HUES64 (cell line): ENCODE measurements around the gene S100Z.
"Not testable (repeated sequence)": the region's sequence is repeated elsewhere in the genome, so short reads cannot be mapped to it uniquely, and the experiment has no call there.

Experiments used
- H3K27ac ChIP-seq: 2 replicates; pipeline ENCODE4 v1.7.0; 2013; ENCODE audit warnings: low read depth, low read length, inconsistent platforms
- H3K27me3 ChIP-seq: 2 replicates; pipeline ENCODE4 v1.6.1; 2013; ENCODE audit warnings: mild to moderate bottlenecking, low read length; ENCODE audit not compliant: insufficient read depth
- H3K36me3 ChIP-seq: 2 replicates; pipeline ENCODE4 v1.6.1; 2013; ENCODE audit warnings: mild to moderate bottlenecking, low read length; ENCODE audit not compliant: insufficient read depth
- H3K4me1 ChIP-seq: 2 replicates; pipeline ENCODE4 v1.6.1; 2013; ENCODE audit warnings: mild to moderate bottlenecking, low read length, moderate library complexity; ENCODE audit not compliant: insufficient read depth
- H3K4me3 ChIP-seq: 2 replicates; pipeline ENCODE4 v1.5.1; 2013; ENCODE audit warnings: mild to moderate bottlenecking, low read length, moderate library complexity
- H3K9ac ChIP-seq: 2 replicates; pipeline ENCODE4 v1.6.1; 2013; ENCODE audit warnings: mild to moderate bottlenecking, low read depth, low read length
- H3K9me3 ChIP-seq: 2 replicates; pipeline ENCODE4 v1.6.1; 2013; ENCODE audit warnings: low read depth, low read length; ENCODE audit not compliant: insufficient read depth
- WGBS: fragments of 150-250, 120-280 bp; methylation state at CpG from one replicate; pipeline ENCODE4 v1.1.7; 2013; ENCODE audit warnings: missing lambda C conversion rate; 5-methylcytosine and 5-hydroxymethylcytosine counted together

Gene S100Z

DNA sequence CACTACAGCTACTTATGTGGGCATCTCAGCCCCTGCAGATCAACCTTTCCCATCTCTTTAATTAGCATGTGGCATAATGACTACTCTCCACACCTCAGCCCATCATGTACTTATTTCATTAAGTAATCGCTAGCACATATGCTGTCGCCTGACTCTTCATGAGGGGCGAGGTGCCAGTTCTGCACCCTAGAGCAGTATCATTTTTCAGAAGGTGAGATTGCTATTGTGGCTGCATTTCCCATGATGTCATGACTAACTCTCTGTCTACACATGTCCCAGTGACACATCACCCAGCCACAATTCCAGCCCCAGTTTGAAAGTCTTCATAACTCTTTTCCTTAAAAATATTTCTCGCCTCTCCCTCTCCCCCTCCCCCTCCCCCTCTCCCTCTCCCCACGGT lies 38.6 kb upstream of the S100Z start:
- Histone ChIP-seq H3K9me3 (peaks cover 6% of the 10 kb centered on the region), H3K27ac (no peak overlapping the region), H3K4me1 (peaks cover 31% of the 10 kb centered on the region), H3K27me3 (0 out of 2 replicates have a peak, but pooled peaks cover 2% of the 10 kb centered on the region), H3K36me3 (no peaks in the 10 kb centered on the region), H3K9ac (no peak overlapping the region), H3K4me3 (no peak overlapping the region)
- 95% methylated on average over 5 of the region's 5 CpGs for WGBS

DNA sequence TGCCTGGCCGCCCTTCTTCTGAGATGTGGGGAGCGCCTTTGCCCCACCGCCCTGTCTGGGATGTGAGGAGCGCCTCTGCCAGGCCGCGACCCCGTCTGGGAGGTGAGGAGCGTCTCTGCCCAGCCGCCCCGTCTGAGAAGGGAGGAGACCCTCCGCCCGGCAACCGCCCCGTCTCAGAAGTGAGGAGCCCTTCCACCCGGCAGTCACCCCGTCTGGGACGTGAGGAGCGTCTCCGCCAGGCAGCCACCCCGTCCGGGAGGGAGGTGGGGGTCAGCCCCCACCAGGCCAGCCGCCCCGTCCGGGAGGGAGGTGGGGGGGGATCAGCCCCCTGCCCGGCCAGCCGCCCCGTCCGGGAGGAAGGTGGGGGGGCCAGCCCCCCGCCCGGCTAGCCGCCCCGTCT lies 37.6 kb upstream of the S100Z start:
- 96% methylated on average over 28 of the region's 32 CpGs for WGBS
- H3K9me3 ChIP-seq: not testable (repeated sequence)
- H3K4me1 ChIP-seq: peaks cover 25% of the 10 kb centered on the region

DNA sequence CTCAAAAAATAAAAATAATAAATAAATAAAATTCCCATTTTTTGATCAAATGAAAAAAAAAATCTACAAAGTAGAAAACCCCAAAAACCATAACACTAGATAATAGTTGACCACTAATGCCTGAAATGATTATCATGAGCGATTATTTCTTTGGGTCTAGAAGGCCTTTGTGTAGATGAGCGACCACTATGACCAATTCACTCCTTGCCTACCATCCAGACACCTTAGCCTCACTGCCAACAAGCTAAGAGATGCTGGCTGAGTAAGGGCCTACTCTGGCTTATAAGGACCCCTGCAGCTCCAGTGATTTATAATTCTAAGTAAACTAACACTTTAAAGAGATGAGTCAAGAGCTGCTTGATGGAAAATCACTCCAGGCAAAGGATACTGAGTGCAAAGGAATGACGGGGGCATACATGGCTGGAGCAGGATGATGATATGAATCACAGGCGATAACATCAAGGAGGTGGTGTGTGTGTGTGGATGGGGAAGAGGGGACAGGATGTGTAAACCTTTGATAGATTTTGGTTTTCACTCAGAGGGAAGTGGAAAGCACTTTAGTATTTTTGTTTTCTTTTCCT lies 35.7 kb upstream of the S100Z start:
- WGBS: 93% methylated on average over 4 of the region's 4 CpGs

More for the DNA sequence above, 37.6 kb upstream of the S100Z start:
- not testable (repeated sequence) for H3K27me3 ChIP-seq, H3K4me3 ChIP-seq, H3K36me3 ChIP-seq, H3K9ac ChIP-seq, H3K27ac ChIP-seq

DNA sequence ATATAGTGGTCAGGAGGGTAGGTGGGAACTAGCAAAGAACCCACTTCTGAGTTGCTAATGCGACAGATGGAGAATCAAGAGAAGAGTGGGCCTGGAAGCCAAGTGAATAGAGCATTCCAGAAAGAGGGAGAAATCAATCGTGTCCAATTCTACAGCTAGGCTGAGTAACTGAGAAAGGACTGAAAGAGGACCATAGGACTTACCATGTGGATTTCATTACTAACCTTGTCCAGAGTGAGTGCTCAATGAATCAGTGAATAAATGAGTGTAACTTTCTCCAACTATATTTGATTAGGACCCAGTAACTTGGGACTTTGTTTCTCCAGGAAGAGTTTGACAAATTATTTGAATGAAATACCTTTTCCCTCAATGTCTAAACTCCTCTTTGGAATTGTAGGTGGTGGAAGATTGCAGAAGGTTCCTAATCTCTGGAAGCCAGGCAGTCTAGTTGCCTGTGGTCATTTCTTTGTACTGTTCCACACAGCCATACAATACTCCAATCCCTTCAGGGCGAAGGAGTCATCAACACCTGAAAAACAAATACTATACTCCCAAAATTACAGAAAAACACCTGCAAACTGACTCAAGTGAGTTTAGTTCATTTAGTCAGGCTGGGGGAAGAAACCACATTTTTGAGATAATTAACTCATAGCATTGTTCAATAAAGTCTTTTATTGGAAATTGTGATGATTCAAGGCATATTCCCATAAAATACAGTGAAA lies 33.5 kb upstream of the S100Z start:
- no peaks in the 10 kb centered on the region for H3K36me3 ChIP-seq
- no peak overlapping the region for H3K9ac ChIP-seq
- H3K27me3 ChIP-seq: peaks cover 18% of the 10 kb centered on the region
- no peak overlapping the region for H3K27ac ChIP-seq
- H3K4me3 ChIP-seq: no peak overlapping the region
- H3K4me1 ChIP-seq: peaks cover 13% of the 10 kb centered on the region
- WGBS: 97% methylated on average over 3 of the region's 3 CpGs
- H3K9me3 ChIP-seq: peaks cover under 1% of the 10 kb centered on the region

More for the DNA sequence above, 35.7 kb upstream of the S100Z start:
- peaks cover 7% of the 10 kb centered on the region; the same call in 1 of the 2 replicates for H3K27me3 ChIP-seq
- H3K27ac ChIP-seq: no peak overlapping the region
- peaks cover 12% of the 10 kb centered on the region for H3K4me1 ChIP-seq
- no peak overlapping the region for H3K9ac ChIP-seq
- H3K36me3 ChIP-seq: no peaks in the 10 kb centered on the region
- no peak overlapping the region for H3K4me3 ChIP-seq
- H3K9me3 ChIP-seq: peaks cover 6% of the 10 kb centered on the region

DNA sequence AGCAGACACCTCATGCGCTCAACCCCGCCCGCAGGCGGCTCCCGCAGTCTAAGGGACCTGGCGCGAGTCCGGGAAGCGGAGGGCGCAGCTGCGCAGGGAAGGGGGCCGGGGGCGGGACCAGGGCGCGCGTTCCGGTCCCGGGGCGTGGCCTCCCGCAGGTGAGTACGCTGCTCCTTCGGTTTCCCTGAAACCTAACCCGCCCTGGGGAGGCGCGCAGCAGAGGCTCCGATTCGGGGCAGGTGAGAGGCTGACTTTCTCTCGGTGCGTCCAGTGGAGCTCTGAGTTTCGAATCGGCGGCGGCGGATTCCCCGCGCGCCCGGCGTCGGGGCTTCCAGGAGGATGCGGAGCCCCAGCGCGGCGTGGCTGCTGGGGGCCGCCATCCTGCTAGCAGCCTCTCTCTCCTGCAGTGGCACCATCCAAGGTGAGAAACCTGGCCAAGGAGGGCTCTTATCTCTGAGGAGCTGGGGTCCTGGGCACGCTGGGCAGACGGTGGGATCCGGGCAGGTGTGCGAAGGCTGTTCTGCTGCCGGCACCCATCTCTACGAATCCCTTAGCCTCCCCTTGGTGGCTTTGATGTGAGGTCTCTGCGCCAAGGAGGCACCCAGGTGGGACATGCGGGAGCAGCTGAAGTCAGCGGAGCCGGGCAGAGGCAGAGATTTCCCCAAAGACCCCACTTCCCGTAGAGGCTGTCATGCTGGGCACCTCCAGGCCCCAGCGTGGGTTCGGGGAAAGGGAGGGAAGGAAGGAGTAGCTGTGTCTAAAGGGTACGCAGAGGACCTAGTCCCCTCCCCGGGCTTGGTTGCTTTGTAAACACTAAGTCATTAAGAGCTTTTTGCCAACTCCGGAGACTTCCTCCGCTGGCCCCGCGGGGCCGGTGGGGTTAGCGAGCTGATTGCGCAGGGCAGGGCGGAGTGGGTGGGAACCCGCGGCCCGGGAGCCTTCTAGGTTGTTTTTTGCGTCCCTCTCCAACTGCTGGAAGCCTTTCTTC lies 30.7 kb upstream of the S100Z start, which contains the start of gene F2RL1:
F2RL1 (plus strand) TSS at position 187 of the 988 bp plus-strand sequence; CDS start at position 340, 153 bp downstream.
- under 1% methylated on average over 72 of the region's 72 CpGs for WGBS
- Histone ChIP-seq H3K4me3 (peak within 1 kb of the TSS; percentile 89), H3K36me3 (no peaks in the 10 kb centered on the region), H3K9ac (peak within 1 kb of the TSS; percentile 78), H3K27me3 (peaks cover 18% of the 10 kb centered on the region), H3K4me1 (peaks cover 12% of the 10 kb centered on the region), H3K9me3 (no peaks in the 10 kb centered on the region), H3K27ac (peak within 1 kb of the TSS; percentile 80; the same call in 1 of the 2 replicates)

DNA sequence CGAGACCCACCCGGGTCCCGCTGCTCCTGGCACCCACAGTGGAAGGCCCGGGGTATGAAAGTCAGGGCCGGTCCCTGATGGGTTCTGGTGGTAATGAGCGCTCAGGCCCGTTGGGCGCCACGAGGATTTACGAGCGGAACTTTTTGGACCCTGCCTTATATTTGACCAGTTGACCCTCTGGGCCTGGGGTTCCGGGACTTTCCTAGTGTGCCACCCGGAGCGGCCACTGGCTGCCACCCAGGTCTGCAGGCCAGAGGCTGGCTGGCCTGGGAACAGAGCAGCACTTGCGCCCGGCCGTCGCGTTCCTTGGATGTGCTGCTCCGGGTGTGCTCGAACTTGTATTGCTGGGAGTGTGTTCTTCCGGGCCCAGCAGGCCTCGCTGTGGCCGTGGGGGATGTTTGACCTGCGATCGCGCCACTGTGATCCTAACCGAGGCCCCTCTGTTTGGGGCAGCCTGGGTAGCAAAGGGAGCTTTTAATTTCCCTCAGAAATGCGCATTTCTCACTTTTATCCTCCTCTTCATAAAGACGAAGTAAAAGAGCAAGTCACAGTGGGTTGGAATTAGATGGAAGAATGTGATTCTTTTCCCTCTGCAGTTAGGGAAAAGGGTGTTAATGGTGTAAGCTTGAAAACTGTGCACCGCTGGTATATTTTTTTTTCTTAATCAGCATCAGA lies 29.8 kb upstream of the S100Z start:
- Histone ChIP-seq H3K4me3 (peak overlapping the region; percentile 89), H3K27ac (no peak overlapping the region), H3K9ac (peak overlapping the region; percentile 78), H3K4me1 (peaks cover 10% of the 10 kb centered on the region), H3K9me3 (no peaks in the 10 kb centered on the region), H3K36me3 (no peaks in the 10 kb centered on the region), H3K27me3 (peaks cover 18% of the 10 kb centered on the region)
- WGBS: 1% methylated on average over 29 of the region's 31 CpGs

DNA sequence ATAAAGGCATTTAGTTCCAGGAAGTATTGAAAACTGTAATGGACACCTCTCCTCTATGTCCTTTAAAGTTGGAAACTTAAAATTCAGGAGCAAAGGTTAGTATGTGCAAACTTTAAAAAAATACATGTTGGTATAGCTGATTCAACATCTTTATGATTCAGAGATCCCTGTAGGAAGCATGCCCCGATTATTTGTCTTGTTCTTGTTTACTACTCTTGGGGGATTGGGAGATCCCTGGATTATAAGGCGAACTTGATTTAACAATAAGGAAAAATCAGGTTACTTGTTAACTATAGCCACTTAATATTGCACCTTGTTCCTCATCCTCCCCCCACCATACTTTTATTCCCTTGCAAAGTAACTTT lies 29.3 kb upstream of the S100Z start:
- H3K27ac ChIP-seq: no peak overlapping the region

DNA sequence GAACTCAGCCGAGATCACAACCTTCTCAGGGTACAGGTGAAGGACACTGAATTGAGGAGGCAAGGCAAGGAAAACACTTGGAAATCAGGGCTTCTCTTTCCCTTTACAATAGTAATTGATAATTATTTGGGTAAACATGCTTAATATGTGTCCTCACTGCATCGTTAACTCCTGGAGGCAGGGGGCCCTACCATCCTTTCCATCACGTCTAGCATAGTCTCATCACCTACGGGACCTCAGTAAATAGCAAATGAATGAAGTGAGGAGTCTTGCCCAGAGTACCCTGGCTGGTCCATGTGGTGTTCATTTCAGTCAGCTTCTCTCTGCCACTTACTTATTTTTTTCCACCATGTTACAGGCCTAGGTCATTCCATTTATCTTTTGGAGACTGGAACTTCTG lies 28.7 kb upstream of the S100Z start:
- H3K36me3 ChIP-seq: no peaks in the 10 kb centered on the region
- H3K4me1 ChIP-seq: peaks cover 10% of the 10 kb centered on the region
- H3K27me3 ChIP-seq: peaks cover 16% of the 10 kb centered on the region
- H3K9me3 ChIP-seq: no peaks in the 10 kb centered on the region
- WGBS: 28% methylated on average over 4 of the region's 4 CpGs
- H3K27ac ChIP-seq: no peak overlapping the region
- peak overlapping the region; percentile 89 for H3K4me3 ChIP-seq
- no peak overlapping the region for H3K9ac ChIP-seq

More for the DNA sequence above, 29.3 kb upstream of the S100Z start:
- 16% methylated on average over 1 of the region's 2 CpGs for WGBS
- Histone ChIP-seq H3K4me1 (peaks cover 10% of the 10 kb centered on the region), H3K9ac (peak overlapping the region; percentile 78), H3K36me3 (no peaks in the 10 kb centered on the region), H3K4me3 (peak overlapping the region; percentile 89), H3K9me3 (no peaks in the 10 kb centered on the region), H3K27me3 (peaks cover 18% of the 10 kb centered on the region)

DNA sequence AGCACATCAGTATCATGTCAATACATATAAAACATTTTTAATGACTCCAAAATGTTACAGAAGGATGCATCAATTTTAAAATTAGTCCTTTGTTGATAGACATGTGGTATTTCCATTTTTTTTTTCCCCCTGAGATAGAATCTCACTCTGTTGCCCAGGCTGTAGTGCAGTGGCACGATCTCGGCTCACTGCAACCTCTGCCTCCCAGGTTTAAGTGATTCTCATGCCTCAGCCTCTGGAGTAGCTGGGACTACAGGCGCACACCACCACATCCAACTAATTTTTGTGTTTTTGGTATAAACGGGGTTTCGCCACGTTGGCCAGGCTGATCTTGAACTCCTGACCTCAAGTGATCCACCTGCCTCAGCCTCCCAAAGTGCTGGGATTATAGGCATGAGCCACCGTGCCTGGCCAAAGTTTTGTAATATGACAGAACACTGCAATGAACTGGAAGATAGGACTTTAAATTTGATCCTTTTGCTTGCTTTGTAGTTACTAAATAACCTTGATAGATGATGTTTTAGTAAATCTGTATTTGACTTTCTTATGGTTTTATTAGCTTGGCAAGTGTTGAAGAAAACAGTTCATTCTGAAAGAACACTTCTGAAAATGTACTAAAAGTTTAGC lies 27.6 kb upstream of the S100Z start:
- 84% methylated on average over 6 of the region's 7 CpGs for WGBS
- not testable (repeated sequence) for H3K9me3 ChIP-seq, H3K9ac ChIP-seq, H3K4me3 ChIP-seq, H3K27ac ChIP-seq, H3K36me3 ChIP-seq, H3K4me1 ChIP-seq
- H3K27me3 ChIP-seq: peaks cover 16% of the 10 kb centered on the region

DNA sequence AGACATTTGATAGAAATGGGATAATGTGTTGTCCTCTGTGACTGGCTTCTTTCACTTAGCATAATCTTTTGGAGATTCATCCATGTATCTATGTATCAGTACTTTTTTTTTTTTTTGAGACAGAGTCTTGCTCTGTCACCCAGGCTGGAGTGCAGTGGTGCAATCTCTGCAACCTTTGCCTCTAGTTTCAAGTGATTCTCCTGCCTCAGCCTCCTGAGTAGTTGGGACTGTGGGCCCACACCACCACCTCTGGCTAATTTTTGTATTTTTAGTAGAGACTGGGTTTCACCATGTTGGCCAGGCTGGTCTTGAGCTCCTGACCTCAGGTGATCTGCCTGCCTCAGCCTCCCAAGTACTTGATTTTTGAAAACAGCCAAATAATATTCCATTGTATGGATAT lies 23.4 kb upstream of the S100Z start:
- H3K4me1 ChIP-seq, H3K9ac ChIP-seq, H3K36me3 ChIP-seq, H3K9me3 ChIP-seq, H3K27me3 ChIP-seq, H3K27ac ChIP-seq, H3K4me3 ChIP-seq: not testable (repeated sequence)
